Neural crest cell (in vitro differentiated cells): ENCODE data around the gene SNX20. TPM values are rescaled to one million over a fixed set of nuclear protein-coding genes. Genes with fewer than 3 reads are reported as not detected.

Experiments used
- DNase-seq: peaks from one replicate; pipeline ENCODE4 v3.0.0; 2021; ENCODE audit warnings: low read depth, mixed read lengths, low spot score
- H3K27ac Mint-ChIP-seq: one replicate; pipeline ENCODE4 v1.8.0; 2021; ENCODE audit warnings: mild to moderate bottlenecking, mixed read lengths; ENCODE audit not compliant: unreplicated experiment
- H3K27me3 Mint-ChIP-seq: 2 replicates; pipeline ENCODE4 v1.8.0; 2021; ENCODE audit warnings: low read depth, mild to moderate bottlenecking, mixed read lengths
- H3K36me3 Mint-ChIP-seq: 2 replicates; pipeline ENCODE4 v1.8.0; 2021; ENCODE audit warnings: low read depth, mild to moderate bottlenecking, mixed read lengths
- H3K4me1 Mint-ChIP-seq: 2 replicates; pipeline ENCODE4 v1.8.0; 2021; ENCODE audit warnings: mixed read lengths
- H3K4me3 Mint-ChIP-seq: one replicate; pipeline ENCODE4 v1.8.0; 2021; ENCODE audit warnings: mild to moderate bottlenecking, mixed read lengths
- H3K9me3 Mint-ChIP-seq: 2 replicates; pipeline ENCODE4 v1.8.0; 2021; ENCODE audit warnings: mixed read lengths
- total RNA-seq: library from RNA; stranded (reverse); gene quantifications from 2 replicates; pipeline ENCODE4 v1.2.1, GENCODE V29; 2021
- TF ChIP-seq, protein P1 (sequence below): fragments of 200-600 bp; sonication (generic); conservative IDR thresholded peaks from 2 replicates; pipeline ENCODE4 v1.5.0; 2021; ENCODE audit warnings: antibody characterized with exemption, mild to moderate bottlenecking

Gene SNX20
- total RNA-seq, 1 donor from 2014 or later, result not detected

DNA sequence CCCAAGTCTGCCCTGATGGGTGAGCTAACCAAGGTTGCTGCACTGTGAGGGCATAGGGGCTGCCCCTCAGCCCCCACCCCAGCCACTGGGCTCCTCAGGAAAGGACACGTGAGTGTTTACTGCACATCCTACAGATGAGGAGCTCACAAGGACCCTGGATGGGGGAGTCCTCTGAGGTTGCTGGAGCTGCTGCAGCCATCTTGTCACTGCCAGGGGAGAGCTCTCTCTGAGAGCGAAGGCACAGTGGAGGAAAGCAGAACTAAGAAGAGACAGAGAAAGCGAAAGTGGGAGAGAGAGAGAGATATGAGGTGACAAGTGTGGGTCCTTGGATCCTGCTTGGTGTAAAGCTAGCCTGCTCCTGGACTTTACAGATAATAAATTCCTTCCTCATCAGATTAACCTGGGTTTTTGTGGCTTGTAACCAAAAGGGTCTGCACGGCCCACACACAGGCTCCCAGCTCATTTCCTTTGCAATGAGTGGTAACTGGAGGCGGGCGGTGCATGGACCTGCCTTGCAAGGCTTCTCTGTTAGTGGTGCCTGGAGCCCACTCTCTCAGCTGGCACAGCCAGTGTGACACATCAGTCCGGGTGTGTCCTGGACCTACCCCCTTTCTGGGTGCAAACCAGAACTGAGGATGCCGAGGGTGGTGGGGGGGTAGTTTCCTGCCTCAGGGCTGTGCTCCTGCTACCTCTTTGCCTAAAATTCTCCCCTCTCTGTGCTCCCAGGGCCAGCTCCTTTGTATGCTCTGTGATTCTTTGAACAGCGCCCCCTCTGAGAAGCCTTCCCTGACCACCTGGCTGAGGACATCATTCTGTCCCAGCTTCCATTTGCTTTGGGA lies 14.2 kb downstream of the SNX20 start:
- Mint-ChIP-seq H3K27ac (no peak overlapping the region), H3K4me3 (no peak overlapping the region), H3K4me1 (peaks cover 26% of the 10 kb centered on the region), H3K36me3 (peaks cover 9% of the 10 kb centered on the region), H3K9me3 (peaks cover 9% of the 10 kb centered on the region), H3K27me3 (no peaks in the 10 kb centered on the region)
- no peak for DNase-seq
- TF ChIP-seq, protein P1, sequence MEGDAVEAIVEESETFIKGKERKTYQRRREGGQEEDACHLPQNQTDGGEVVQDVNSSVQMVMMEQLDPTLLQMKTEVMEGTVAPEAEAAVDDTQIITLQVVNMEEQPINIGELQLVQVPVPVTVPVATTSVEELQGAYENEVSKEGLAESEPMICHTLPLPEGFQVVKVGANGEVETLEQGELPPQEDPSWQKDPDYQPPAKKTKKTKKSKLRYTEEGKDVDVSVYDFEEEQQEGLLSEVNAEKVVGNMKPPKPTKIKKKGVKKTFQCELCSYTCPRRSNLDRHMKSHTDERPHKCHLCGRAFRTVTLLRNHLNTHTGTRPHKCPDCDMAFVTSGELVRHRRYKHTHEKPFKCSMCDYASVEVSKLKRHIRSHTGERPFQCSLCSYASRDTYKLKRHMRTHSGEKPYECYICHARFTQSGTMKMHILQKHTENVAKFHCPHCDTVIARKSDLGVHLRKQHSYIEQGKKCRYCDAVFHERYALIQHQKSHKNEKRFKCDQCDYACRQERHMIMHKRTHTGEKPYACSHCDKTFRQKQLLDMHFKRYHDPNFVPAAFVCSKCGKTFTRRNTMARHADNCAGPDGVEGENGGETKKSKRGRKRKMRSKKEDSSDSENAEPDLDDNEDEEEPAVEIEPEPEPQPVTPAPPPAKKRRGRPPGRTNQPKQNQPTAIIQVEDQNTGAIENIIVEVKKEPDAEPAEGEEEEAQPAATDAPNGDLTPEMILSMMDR, result no peak

DNA sequence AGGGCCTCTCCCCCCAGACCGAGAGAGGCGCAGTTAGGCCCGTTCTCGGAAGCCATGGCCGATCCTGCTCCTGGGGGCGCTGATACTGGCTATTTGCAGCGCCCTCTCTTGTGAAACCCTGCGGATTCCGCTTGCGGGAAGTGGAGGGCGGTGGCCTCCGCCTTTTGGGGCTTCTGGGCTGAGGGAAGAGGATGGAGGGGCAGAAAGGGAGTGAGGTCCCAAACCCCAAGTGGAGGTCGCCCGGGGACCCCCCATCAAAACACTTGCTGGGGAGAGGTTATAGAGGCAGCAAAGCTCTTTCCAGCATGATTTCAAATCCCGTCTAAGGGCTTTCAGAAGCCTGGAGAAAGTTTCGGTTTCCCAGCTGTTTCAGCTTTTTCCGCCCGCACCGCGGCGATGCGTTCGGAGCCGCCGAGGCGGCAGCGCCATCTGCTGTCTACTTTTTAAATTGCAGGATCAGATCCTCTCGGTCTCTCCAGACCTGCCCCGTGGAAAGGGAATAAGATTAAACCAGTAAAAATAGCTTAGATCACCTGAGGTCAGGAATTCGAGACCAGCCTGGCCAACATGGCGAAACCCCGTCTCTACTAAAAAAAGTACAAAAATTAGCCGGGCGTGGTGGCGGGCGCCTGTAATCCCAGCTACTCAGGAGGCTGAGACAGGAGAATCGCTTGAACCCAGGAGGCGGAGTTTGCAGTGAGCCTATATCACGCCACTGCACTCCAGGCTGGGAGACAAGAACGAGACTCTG lies 15.8 kb downstream of the SNX20 start:
- Mint-ChIP-seq H3K27ac (no peak overlapping the region), H3K27me3 (no peaks in the 10 kb centered on the region), H3K4me1 (peaks cover 26% of the 10 kb centered on the region), H3K4me3 (peak overlapping the region; percentile 71), H3K9me3 (peaks cover 3% of the 10 kb centered on the region), H3K36me3 (peaks cover 2% of the 10 kb centered on the region)
- DNase-seq, result peak; percentile 98
- TF ChIP-seq, protein P1, result peak; percentile 91

DNA sequence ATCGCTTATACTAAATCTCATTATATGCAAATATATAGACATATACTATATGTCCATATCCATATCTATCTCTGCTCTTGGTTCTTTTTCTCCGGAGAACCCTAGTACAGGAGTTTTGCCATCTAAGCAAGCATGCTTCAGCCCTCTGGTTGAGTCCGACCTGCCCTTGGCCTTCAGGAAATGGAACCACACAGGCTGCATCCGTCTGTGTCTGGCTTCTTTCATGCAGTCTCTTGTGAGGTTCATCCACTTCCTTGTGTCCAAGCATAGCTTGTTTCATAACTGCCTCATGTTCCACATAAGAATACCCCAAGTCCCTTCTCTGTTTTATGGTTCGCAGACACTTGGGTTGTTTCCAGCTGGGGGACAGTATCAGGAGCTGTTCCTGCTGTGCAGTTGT lies 16.8 kb downstream of the SNX20 start:
- Mint-ChIP-seq H3K27ac (no peak overlapping the region), H3K4me3 (no peak overlapping the region), H3K27me3 (no peaks in the 10 kb centered on the region), H3K9me3 (peaks cover 3% of the 10 kb centered on the region), H3K4me1 (peaks cover 25% of the 10 kb centered on the region), H3K36me3 (peaks cover 2% of the 10 kb centered on the region)
- TF ChIP-seq, protein P1, result no peak
- DNase-seq, result no peak

DNA sequence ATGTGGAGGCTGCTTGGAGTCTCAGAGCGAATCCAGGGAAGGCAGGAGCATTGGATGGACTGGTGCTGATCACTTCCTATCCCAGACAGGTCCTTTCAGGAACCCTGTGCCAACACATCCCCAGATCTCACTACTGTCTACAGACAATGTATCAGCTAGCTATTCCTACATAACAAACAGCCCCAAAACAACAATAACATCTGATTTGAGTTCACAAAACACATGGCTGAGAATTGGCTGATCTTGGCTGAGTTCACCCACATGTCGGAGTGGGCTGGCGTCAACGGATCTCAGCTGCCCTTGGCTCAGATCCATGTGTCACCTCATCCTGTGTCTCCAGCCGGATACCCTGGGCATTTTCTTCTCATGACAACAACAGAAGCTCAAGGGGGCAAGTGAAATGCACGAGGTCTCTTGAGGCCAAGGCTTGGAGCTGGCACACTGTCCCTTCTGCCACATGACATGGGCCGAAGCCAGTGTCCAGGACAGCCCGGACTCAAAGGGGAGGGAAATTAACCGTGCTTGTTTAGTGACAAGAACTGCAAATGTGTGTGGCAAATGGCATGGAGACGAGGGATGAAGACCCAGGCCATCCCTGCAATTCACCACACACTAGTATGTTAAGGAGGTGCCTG lies 18.7 kb downstream of the SNX20 start:
- TF ChIP-seq, protein P1, result no peak
- Mint-ChIP-seq H3K27me3 (peaks cover 2% of the 10 kb centered on the region), H3K4me3 (no peak overlapping the region), H3K36me3 (no peaks in the 10 kb centered on the region), H3K27ac (no peak overlapping the region), H3K9me3 (peaks cover 3% of the 10 kb centered on the region), H3K4me1 (peaks cover 13% of the 10 kb centered on the region)
- DNase-seq, result no peak

DNA sequence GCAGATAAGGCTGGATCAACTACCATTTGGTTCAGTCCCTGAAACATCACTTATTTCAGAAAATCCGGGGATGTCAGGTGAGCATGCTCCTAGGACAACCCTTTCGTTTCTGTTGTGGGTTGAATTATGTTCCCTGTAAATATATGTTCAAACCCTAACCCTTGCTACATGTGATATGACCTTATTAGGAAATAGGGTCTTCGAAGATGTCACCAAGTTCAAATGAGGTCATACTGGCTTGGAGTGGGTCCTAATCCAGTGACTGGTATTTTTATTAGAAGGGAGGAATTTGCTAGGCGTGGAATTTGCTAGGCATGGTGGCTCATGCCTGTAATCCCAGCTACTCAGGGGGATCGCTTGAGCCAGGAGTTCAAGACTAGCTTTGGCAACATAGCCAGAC lies 21.3 kb downstream of the SNX20 start:
- Mint-ChIP-seq H3K4me3 (no peak overlapping the region), H3K27me3 (peaks cover 2% of the 10 kb centered on the region), H3K27ac (no peak overlapping the region), H3K9me3 (peaks cover 2% of the 10 kb centered on the region), H3K4me1 (peaks cover 8% of the 10 kb centered on the region), H3K36me3 (no peaks in the 10 kb centered on the region)
- no peak for DNase-seq
- TF ChIP-seq, protein P1, result no peak
